ENCODE results near the gene ZFP36.
"Not testable (repeated sequence)": the region's sequence is repeated elsewhere in the genome, so short reads cannot be mapped to it uniquely, and the experiment has no call there.

Gene ZFP36

GRCh38 chr19:39406656-39407409 is at the start of gene ZFP36:
TSS of gene ZFP36 (plus strand) at chr19:39406847. CDS start at chr19:39406905, 58 bp downstream.
- DNase-seq, result peak; percentile 100

- DNase-seq, result no peak
These were observed 47.6 kb upstream of the ZFP36 start for GRCh38 chr19:39359026-39359425.

- no peak for DNase-seq
These were observed 46.0 kb upstream of the ZFP36 start for GRCh38 chr19:39360599-39360998.

- no peak for DNase-seq
These were observed 43.7 kb upstream of the ZFP36 start for GRCh38 chr19:39362682-39363657.

GRCh38 chr19:39363901-39364457 is 42.7 kb upstream of the ZFP36 start:
- no peak for DNase-seq

- no peak for DNase-seq
These were observed 41.1 kb upstream of the ZFP36 start for GRCh38 chr19:39365531-39365930.

GRCh38 chr19:39369200-39369599 is 37.4 kb upstream of the ZFP36 start:
- DNase-seq, result no peak

- DNase-seq, result no peak
These were observed 35.9 kb upstream of the ZFP36 start for GRCh38 chr19:39370735-39371134.

GRCh38 chr19:39372047-39372802 is 34.4 kb upstream of the ZFP36 start:
- DNase-seq, result no peak

GRCh38 chr19:39372941-39373340 is 33.7 kb upstream of the ZFP36 start:
- no peak for DNase-seq

- no peak for DNase-seq
These were observed 30.7 kb upstream of the ZFP36 start for GRCh38 chr19:39375929-39376328.

GRCh38 chr19:39377373-39378362 is 29.0 kb upstream of the ZFP36 start:
- no peak for DNase-seq

- DNase-seq, result not testable (repeated sequence)
These were observed 27.3 kb upstream of the ZFP36 start for GRCh38 chr19:39379366-39379765.

GRCh38 chr19:39379865-39380396 is 26.7 kb upstream of the ZFP36 start:
- no peak for DNase-seq

- DNase-seq, result no peak
These were observed 25.8 kb upstream of the ZFP36 start for GRCh38 chr19:39380521-39381502.

GRCh38 chr19:39381910-39382611 is 24.6 kb upstream of the ZFP36 start:
- no peak for DNase-seq

GRCh38 chr19:39382991-39383828 is 23.4 kb upstream of the ZFP36 start:
- no peak for DNase-seq

Measured in 8988T (cell line).